PC-9 (cell line): ENCODE measurements around the gene PTX4. TPM values are rescaled to one million over a fixed set of nuclear protein-coding genes. Genes with fewer than 3 reads are reported as not detected.
A peak's percentile ranks its signal among the peaks of the same experiment; 100 is the strongest.

Source experiments
- BruUV-seq: library from RNA; stranded (reverse); fragments of 400-500 nt; replicated peaks from 2 replicates; lab custom pipeline; 2021; lab: Mats Ljungman, UMichigan
- CTCF ChIA-PET: fragments of 300-600 bp; sonication (Branson Sonifier 250); formaldehyde crosslinking; loops from one replicate; lab custom pipeline; 2022; ENCODE audit warnings: antibody characterized with exemption; lab: Charles Lee
- POLR2A ChIA-PET: fragments of 300-600 bp; sonication (Branson Sonifier 250); formaldehyde crosslinking; loops from one replicate; lab custom pipeline; 2022; ENCODE audit warnings: antibody characterized with exemption; ENCODE audit not compliant: unreplicated experiment; lab: Charles Lee
- DNase-seq, 2 experiments: peaks; one replicate each; pipeline versions ENCODE4 v3.0.0 to v3.0.0-alpha.2; 2015 to 2022; ENCODE audit warnings: mixed read lengths in 1 of 2
- H2AFZ ChIP-seq: fragments of 200-600 bp; sonication (generic); 2 replicates; pipeline ENCODE4 v1.8.1; 2017; ENCODE audit warnings: antibody characterized with exemption
- H3F3A ChIP-seq: fragments of 200-600 bp; sonication (generic); 2 replicates; pipeline ENCODE4 v1.8.1; 2017; ENCODE audit warnings: antibody characterized with exemption, mild to moderate bottlenecking, low read depth; ENCODE audit not compliant: insufficient read depth
- H3K27ac ChIP-seq: fragments of 200-600 bp; sonication (generic); 2 replicates; pipeline ENCODE4 v1.6.1; 2016; ENCODE audit warnings: mixed run types
- H3K27me3 ChIP-seq: fragments of 200-600 bp; sonication (generic); 2 replicates; pipeline ENCODE4 v1.6.1; 2016; ENCODE audit warnings: low read depth, mixed run types; ENCODE audit not compliant: insufficient read depth
- H3K36me3 ChIP-seq: fragments of 200-600 bp; sonication (generic); 2 replicates; pipeline ENCODE4 v1.6.1; 2016; ENCODE audit warnings: low read depth, mixed run types
- H3K4me1 ChIP-seq: fragments of 200-600 bp; sonication (generic); replicated peaks from 2 replicates; pipeline ENCODE4 v1.6.1; 2016; ENCODE audit warnings: mixed run types; ENCODE audit not compliant: insufficient read depth
- H3K4me2 ChIP-seq: fragments of 200-600 bp; sonication (generic); 2 replicates; pipeline ENCODE4 v1.6.1; 2017; ENCODE audit warnings: mixed run types
- H3K4me3 ChIP-seq: fragments of 200-600 bp; sonication (generic); 2 replicates; pipeline ENCODE4 v1.6.1; 2016; ENCODE audit warnings: mixed run types
- H3K79me2 ChIP-seq: fragments of 200-600 bp; sonication (generic); 2 replicates; pipeline ENCODE4 v1.6.1; 2017; ENCODE audit warnings: low read depth, mixed run types
- H3K9me2 ChIP-seq: fragments of 200-600 bp; sonication (generic); 2 replicates; pipeline ENCODE4 v1.8.1; 2017; ENCODE audit warnings: mild to moderate bottlenecking; ENCODE audit not compliant: insufficient read depth
- H3K9me3 ChIP-seq: fragments of 200-600 bp; sonication (generic); 2 replicates; pipeline ENCODE4 v1.8.1; 2016; ENCODE audit warnings: low read depth; ENCODE audit not compliant: insufficient read depth
- H4K20me1 ChIP-seq: fragments of 200-600 bp; sonication (generic); 2 replicates; pipeline ENCODE4 v1.8.1; 2017; ENCODE audit not compliant: insufficient read depth
- CTCF ChIP-seq: fragments of 200-600 bp; sonication (generic); conservative IDR thresholded peaks from 2 replicates; pipeline ENCODE4 v1.6.1; 2017; ENCODE audit warnings: mixed run types, antibody characterized with exemption, mild to moderate bottlenecking, moderate library complexity
- EZH2 ChIP-seq: fragments of 200-600 bp; sonication (generic); IDR thresholded peaks from 2 replicates; pipeline ENCODE4 v1.8.0; 2017; ENCODE audit warnings: antibody characterized with exemption, low read depth
- intact Hi-C: fragments of 100-400 bp; cut with micrococcal nuclease; formaldehyde crosslinking; loops from one replicate; pipeline ENCODE4 v1.10.0; 2022; ENCODE audit not compliant: unreplicated experiment
- total RNA-seq: library from RNA; stranded (reverse); gene quantifications from 2 replicates; pipeline ENCODE4 v1.2.3, GENCODE V29; 2021

PTX4 gene
- total RNA-seq, 1 experiment from 2014 or later: 0.39 TPM

GRCh38 chr16:1436731-1437355, 51.9 kb downstream of the PTX4 start:
- Histone ChIP-seq H3K9me3 (no peaks in the 10 kb centered on the region), H3F3A (no peaks in the 10 kb centered on the region), H3K27ac (no peak overlapping the region), H4K20me1 (no peaks in the 10 kb centered on the region), H3K36me3 (no peaks in the 10 kb centered on the region), H3K4me3 (no peak overlapping the region), H2AFZ (no peak overlapping the region), H3K4me1 (no peaks in the 10 kb centered on the region), H3K27me3 (0 out of 2 replicates have a peak, but pooled peaks cover 4% of the 10 kb centered on the region), H3K9me2 (no peaks in the 10 kb centered on the region), H3K4me2 (no peak overlapping the region), H3K79me2 (no peaks in the 10 kb centered on the region)
- ChIA-PET CTCF (no interaction called here), POLR2A (no interaction called here)
- TF ChIP-seq EZH2: no peak
- no peak for TF ChIP-seq CTCF
- intact Hi-C loops: no loop called here
- no TSS peak for BruUV-seq
- DNase-seq: no peak

- H4K20me1 ChIP-seq: no peaks in the 10 kb centered on the region
- CTCF ChIA-PET: no interaction called here
Measured at GRCh38 chr16:1435921-1436697, 52.6 kb downstream of the PTX4 start.

More at GRCh38 chr16:1435921-1436697, 52.6 kb downstream of the PTX4 start:
- Histone ChIP-seq H2AFZ (no peak overlapping the region), H3F3A (no peaks in the 10 kb centered on the region), H3K79me2 (no peaks in the 10 kb centered on the region), H3K27ac (no peak overlapping the region), H3K27me3 (0 out of 2 replicates have a peak, but pooled peaks cover 5% of the 10 kb centered on the region), H3K9me3 (no peaks in the 10 kb centered on the region), H3K9me2 (no peaks in the 10 kb centered on the region), H3K36me3 (no peaks in the 10 kb centered on the region), H3K4me3 (no peak overlapping the region), H3K4me2 (no peak overlapping the region), H3K4me1 (no peaks in the 10 kb centered on the region)
- intact Hi-C loops: no loop called here
- peak in 1 of 2 experiments; percentile 27 for DNase-seq
- BruUV-seq: no TSS peak
- POLR2A ChIA-PET: no interaction called here
- TF ChIP-seq EZH2: no peak
- TF ChIP-seq CTCF: no peak

Other genes starting within 250 kb of the PTX4 start
- not detected in 2 replicates for gene TPSAB1, start 248.2 kb downstream of the PTX4 start, total RNA-seq
- gene TPSD1, start 232.9 kb downstream of the PTX4 start, total RNA-seq: not detected in 2 replicates
- gene UBE2I, start 179.3 kb downstream of the PTX4 start, total RNA-seq: 218 and 271 TPM in 2 replicates
- 35.0 and 47.3 TPM in 2 replicates for gene BAIAP3, start 155.3 kb downstream of the PTX4 start, total RNA-seq
- 69.5 and 108 TPM in 2 replicates for gene TSR3, start 137.1 kb downstream of the PTX4 start, total RNA-seq
- 40.6 and 50.7 TPM in 2 replicates for gene GNPTG, start 137.0 kb downstream of the PTX4 start, total RNA-seq
- 111 and 112 TPM in 2 replicates for gene UNKL, start 74.2 kb downstream of the PTX4 start, total RNA-seq
- 21.7 and 27.5 TPM in 2 replicates for gene UQCC4, start 68.2 kb downstream of the PTX4 start, total RNA-seq
- not detected in 2 replicates for gene PERCC1, start 57.9 kb downstream of the PTX4 start, total RNA-seq
- 2.4 and 2.8 TPM in 2 replicates for gene CCDC154, start 44.4 kb downstream of the PTX4 start, total RNA-seq
- 110 and 111 TPM in 2 replicates for gene CLCN7, start 13.9 kb downstream of the PTX4 start, total RNA-seq
- 56.0 and 67.6 TPM in 2 replicates for gene TELO2, start 4.4 kb upstream of the PTX4 start, total RNA-seq
- gene TMEM204, start 44.7 kb upstream of the PTX4 start, total RNA-seq: not detected in 2 replicates
- gene IFT140, start 123.1 kb upstream of the PTX4 start, total RNA-seq: 43.8 and 47.6 TPM in 2 replicates
- 19.3 and 22.7 TPM in 2 replicates for gene CRAMP1, start 123.4 kb upstream of the PTX4 start, total RNA-seq
- gene JPT2, start 189.3 kb upstream of the PTX4 start, total RNA-seq: 199 and 244 TPM in 2 replicates
- gene MAPK8IP3, start 217.3 kb upstream of the PTX4 start, total RNA-seq: 119 and 125 TPM in 2 replicates